Measurements from ENCODE around the gene DCAF6. TPM values are rescaled to one million over a fixed set of nuclear protein-coding genes. Genes with fewer than 3 reads are reported as not detected.

The DCAF6 gene
- total RNA-seq, 2 experiments from 2014 or later = 21.2 to 25.0 TPM

DNA sequence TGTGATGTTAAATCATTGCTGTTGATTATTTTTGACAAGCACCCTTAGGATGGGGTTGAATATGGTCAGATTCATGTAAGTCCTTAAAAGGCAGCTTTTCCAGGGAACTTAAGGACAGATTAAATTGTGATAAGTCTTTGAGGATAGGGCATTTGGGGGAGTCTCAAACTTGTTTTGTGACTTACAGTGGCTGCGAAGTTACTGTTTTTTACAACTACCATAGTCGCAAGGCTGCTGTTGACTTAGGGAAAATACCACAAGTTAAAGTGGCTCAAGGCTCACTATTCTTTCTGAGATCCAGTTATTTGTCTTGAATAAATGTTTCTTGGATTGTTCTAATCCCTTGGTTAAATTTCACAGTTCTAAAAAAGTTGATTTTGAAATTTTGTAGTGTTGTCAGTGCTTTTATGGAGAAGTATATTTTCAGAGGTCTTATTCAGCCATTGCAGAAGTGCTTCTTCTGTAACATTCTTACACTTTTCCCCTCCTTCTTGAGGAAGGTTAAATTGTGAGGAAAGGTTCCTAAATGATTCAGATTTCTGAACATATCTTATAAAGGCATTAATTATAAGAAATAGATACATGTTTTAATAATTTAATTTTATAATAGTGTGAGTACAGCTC lies 47.4 kb downstream of the DCAF6 start:
- H3K27ac Mint-ChIP-seq = no peak overlapping the region
- no peak overlapping the region for H3K4me3 Mint-ChIP-seq
- ChIA-PET POLR2A (no interaction called here), CTCF (no interaction called here)
- H3K4me1 Mint-ChIP-seq (ENCODE audit: low read depth) = peaks cover 2% of the 10 kb centered on the region
- no peak for DNase-seq
- intact Hi-C loops (cut with micrococcal nuclease) = no loop called here
- no peaks in the 10 kb centered on the region for H3K9me3 Mint-ChIP-seq
- H3K36me3 Mint-ChIP-seq = peaks cover 14% of the 10 kb centered on the region
- H3K27me3 Mint-ChIP-seq = no peaks in the 10 kb centered on the region

- H3K4me1 Mint-ChIP-seq (ENCODE audit: low read depth) = peaks cover 2% of the 10 kb centered on the region
- peaks cover 10% of the 10 kb centered on the region for H3K36me3 Mint-ChIP-seq
- H3K9me3 Mint-ChIP-seq = no peaks in the 10 kb centered on the region
- H3K27me3 Mint-ChIP-seq = no peaks in the 10 kb centered on the region
- DNase-seq = peak; percentile 20
- H3K27ac Mint-ChIP-seq = no peak overlapping the region
- intact Hi-C loops (cut with micrococcal nuclease) = no loop called here
- ChIA-PET POLR2A (no interaction called here), CTCF (no interaction called here)
- no peak overlapping the region for H3K4me3 Mint-ChIP-seq
Measured at GRCh38 chr1:167984886-167985489, 48.5 kb downstream of the DCAF6 start.

DNA sequence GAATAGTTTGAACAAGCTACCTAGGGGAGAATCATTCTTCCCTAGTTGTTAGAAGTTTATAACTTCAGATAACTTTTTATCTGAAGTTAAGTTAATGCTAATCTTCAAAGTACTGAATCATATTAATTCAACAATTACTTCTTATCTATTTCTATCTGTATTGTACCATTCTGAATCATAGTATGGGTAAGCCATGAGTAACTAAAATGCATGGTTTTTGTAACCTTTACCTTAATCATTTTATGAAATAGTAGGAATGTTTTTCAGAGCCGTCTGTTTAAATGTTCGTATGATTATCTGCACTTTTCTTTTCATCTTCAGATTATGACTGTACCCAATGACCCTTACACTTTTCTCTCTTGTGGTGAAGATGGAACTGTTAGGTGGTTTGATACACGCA lies 50.7 kb downstream of the DCAF6 start:
- intact Hi-C loops (cut with micrococcal nuclease) = loop anchor here (1.0 kb wide), 1 partner anchor 52 kb away; no protein-coding TSS in a partner anchor
- no peak overlapping the region for H3K4me3 Mint-ChIP-seq
- CTCF ChIA-PET = no interaction called here

DNA sequence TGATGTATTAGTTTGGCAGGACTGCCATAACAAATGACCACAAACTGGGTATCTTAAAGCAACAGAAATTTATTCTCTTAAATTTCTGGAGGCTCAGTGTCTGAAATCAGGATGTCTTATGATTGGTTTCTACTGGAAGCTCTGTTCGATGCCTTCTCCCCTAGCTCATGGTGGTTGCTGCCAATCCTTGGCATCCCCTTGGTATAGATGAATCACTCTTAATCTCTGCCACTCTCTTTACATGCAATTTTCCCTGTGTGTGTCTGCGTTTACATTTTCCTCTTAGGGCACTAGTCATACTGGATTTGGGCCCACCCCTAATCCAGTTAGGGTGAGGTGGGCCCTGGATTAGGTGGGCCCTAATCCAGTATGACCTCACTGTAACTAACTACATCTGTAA lies 55.1 kb downstream of the DCAF6 start:
- H3K4me1 Mint-ChIP-seq (ENCODE audit: low read depth) = peaks cover 2% of the 10 kb centered on the region
- ChIA-PET POLR2A (no interaction called here), CTCF (no interaction called here)
- intact Hi-C loops (cut with micrococcal nuclease) = no loop called here
- DNase-seq = no peak
- H3K9me3 Mint-ChIP-seq = no peaks in the 10 kb centered on the region
- H3K27me3 Mint-ChIP-seq = no peaks in the 10 kb centered on the region
- no peak overlapping the region for H3K27ac Mint-ChIP-seq
- no peak overlapping the region for H3K4me3 Mint-ChIP-seq
- peaks cover 12% of the 10 kb centered on the region for H3K36me3 Mint-ChIP-seq

More for the DNA sequence above, 50.7 kb downstream of the DCAF6 start:
- Mint-ChIP-seq H3K36me3 (peaks cover 5% of the 10 kb centered on the region), H3K27me3 (no peaks in the 10 kb centered on the region), H3K9me3 (no peaks in the 10 kb centered on the region), H3K27ac (no peak overlapping the region), H3K4me1 (ENCODE audit: low read depth) (peaks cover 2% of the 10 kb centered on the region)
- POLR2A ChIA-PET = no interaction called here
- DNase-seq = no peak

DNA sequence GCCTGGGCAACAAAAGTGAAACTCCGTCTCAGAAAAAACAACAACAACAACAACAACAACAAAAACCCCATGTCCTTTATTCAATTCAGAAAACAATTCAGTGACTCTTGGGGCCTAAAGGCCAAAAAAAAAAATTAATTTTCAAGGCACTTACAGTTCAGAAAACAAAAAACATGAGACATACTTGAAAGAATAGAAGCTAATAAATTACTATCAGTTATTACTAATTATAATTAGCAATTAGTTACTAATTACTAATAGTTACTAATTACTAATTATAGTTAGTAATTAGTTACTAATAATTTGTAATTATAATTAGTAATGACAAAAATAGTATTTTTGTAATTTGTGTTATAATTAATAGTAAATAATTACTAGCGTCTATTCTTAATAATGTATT lies 57.2 kb downstream of the DCAF6 start:
- no peak overlapping the region for H3K27ac Mint-ChIP-seq
- no peaks in the 10 kb centered on the region for H3K4me1 Mint-ChIP-seq (ENCODE audit: low read depth)
- ChIA-PET CTCF (interaction anchor here (0.6 kb wide), 1 partner anchor 30 kb away, joined by 3 read pairs; no protein-coding TSS in a partner anchor), POLR2A (no interaction called here)
- H3K4me3 Mint-ChIP-seq = no peak overlapping the region
- peaks cover 13% of the 10 kb centered on the region for H3K36me3 Mint-ChIP-seq
- intact Hi-C loops (cut with micrococcal nuclease) = no loop called here
- no peak for DNase-seq
- no peaks in the 10 kb centered on the region for H3K27me3 Mint-ChIP-seq
- H3K9me3 Mint-ChIP-seq = no peaks in the 10 kb centered on the region

GRCh38 chr1:167994560-167994959 lies 58.1 kb downstream of the DCAF6 start:
- no peaks in the 10 kb centered on the region for H3K9me3 Mint-ChIP-seq
- H3K4me1 Mint-ChIP-seq (ENCODE audit: low read depth) = no peaks in the 10 kb centered on the region
- H3K27ac Mint-ChIP-seq = no peak overlapping the region
- POLR2A ChIA-PET = no interaction called here
- H3K27me3 Mint-ChIP-seq = no peaks in the 10 kb centered on the region
- CTCF ChIA-PET = no interaction called here
- DNase-seq = no peak
- intact Hi-C loops (cut with micrococcal nuclease) = no loop called here
- peaks cover 17% of the 10 kb centered on the region for H3K36me3 Mint-ChIP-seq
- H3K4me3 Mint-ChIP-seq = no peak overlapping the region

GRCh38 chr1:167995038-167995437 lies 58.6 kb downstream of the DCAF6 start:
- ChIA-PET CTCF (no interaction called here), POLR2A (no interaction called here)
- Mint-ChIP-seq H3K36me3 (peaks cover 17% of the 10 kb centered on the region), H3K4me1 (ENCODE audit: low read depth) (no peaks in the 10 kb centered on the region), H3K27me3 (no peaks in the 10 kb centered on the region), H3K9me3 (no peaks in the 10 kb centered on the region), H3K27ac (no peak overlapping the region), H3K4me3 (no peak overlapping the region)
- intact Hi-C loops (cut with micrococcal nuclease) = no loop called here
- no peak for DNase-seq

GRCh38 chr1:167996266-167996665 lies 59.8 kb downstream of the DCAF6 start:
- Mint-ChIP-seq H3K4me1 (ENCODE audit: low read depth) (no peaks in the 10 kb centered on the region), H3K27me3 (no peaks in the 10 kb centered on the region), H3K36me3 (peaks cover 17% of the 10 kb centered on the region), H3K27ac (no peak overlapping the region), H3K9me3 (no peaks in the 10 kb centered on the region), H3K4me3 (no peak overlapping the region)
- ChIA-PET CTCF (no interaction called here), POLR2A (no interaction called here)
- intact Hi-C loops (cut with micrococcal nuclease) = no loop called here
- no peak for DNase-seq

DNA sequence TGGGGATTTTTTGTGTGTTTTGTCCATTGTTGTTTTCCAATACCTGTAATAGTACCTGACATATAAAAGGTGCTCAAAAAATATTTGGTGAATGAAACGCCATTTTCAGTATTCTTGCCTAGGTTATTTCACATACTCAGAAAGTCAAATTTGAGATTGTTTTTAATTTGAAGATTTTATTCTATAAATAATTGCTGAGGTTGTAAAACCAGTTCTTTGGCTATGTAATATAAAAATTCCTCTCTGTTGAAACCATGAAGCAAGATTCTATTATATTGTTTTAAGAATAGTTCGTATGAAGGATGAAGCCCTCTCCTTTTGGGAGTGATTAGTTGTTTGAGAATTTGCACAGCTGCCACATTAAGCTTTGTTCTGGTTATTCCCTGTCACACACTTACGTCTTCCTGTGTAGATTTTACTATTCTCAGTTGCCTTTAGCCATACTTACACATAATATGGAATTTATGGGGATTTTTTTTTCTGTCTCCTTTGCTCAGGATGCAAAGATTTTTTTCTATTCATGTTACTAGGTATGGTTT lies 60.6 kb downstream of the DCAF6 start:
- Mint-ChIP-seq H3K27me3 (no peaks in the 10 kb centered on the region), H3K36me3 (peaks cover 16% of the 10 kb centered on the region), H3K27ac (no peak overlapping the region), H3K4me1 (ENCODE audit: low read depth) (no peaks in the 10 kb centered on the region), H3K4me3 (no peak overlapping the region), H3K9me3 (no peaks in the 10 kb centered on the region)
- intact Hi-C loops (cut with micrococcal nuclease) = no loop called here
- CTCF ChIA-PET = no interaction called here
- DNase-seq = no peak
- POLR2A ChIA-PET = no interaction called here

DNA sequence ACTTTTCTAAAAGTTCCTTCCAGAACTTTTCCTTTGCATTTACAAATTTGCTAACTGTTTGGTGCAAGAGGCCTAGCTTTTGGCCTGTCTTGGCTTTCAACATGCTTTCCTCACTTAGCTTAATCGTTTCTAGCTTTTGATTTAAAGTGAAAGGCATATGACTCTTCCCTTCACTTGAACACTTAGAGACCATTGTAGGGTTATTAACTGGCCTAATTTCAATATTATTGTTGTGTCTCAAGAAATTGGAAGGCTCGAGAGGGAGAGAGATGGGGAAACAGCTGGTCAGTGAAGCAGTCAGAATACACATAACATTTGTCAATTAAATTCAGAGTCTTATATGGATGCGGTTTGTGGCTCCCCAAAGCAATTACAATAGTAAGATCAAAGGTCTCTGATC lies 63.4 kb downstream of the DCAF6 start:
- no peak overlapping the region for H3K4me3 Mint-ChIP-seq
- ChIA-PET POLR2A (no interaction called here), CTCF (interaction anchor here (0.8 kb wide), 1 partner anchor 84 kb away, joined by 5 read pairs; no protein-coding TSS in a partner anchor)
- H3K27ac Mint-ChIP-seq = no peak overlapping the region
- H3K27me3 Mint-ChIP-seq = no peaks in the 10 kb centered on the region
- no peaks in the 10 kb centered on the region for H3K9me3 Mint-ChIP-seq
- peaks cover 18% of the 10 kb centered on the region for H3K36me3 Mint-ChIP-seq
- DNase-seq = no peak
- intact Hi-C loops (cut with micrococcal nuclease) = no loop called here
- H3K4me1 Mint-ChIP-seq (ENCODE audit: low read depth) = no peaks in the 10 kb centered on the region

- Mint-ChIP-seq H3K27ac (no peak overlapping the region), H3K27me3 (no peaks in the 10 kb centered on the region), H3K4me3 (no peak overlapping the region), H3K9me3 (no peaks in the 10 kb centered on the region), H3K36me3 (peaks cover 18% of the 10 kb centered on the region), H3K4me1 (ENCODE audit: low read depth) (no peaks in the 10 kb centered on the region)
- POLR2A ChIA-PET = no interaction called here
- DNase-seq = no peak
- CTCF ChIA-PET = no interaction called here
- intact Hi-C loops (cut with micrococcal nuclease) = no loop called here
Measured at GRCh38 chr1:168000656-168001055, 64.2 kb downstream of the DCAF6 start.

GRCh38 chr1:168001213-168001612 lies 64.7 kb downstream of the DCAF6 start:
- Mint-ChIP-seq H3K4me1 (ENCODE audit: low read depth) (no peaks in the 10 kb centered on the region), H3K9me3 (no peaks in the 10 kb centered on the region), H3K36me3 (peaks cover 18% of the 10 kb centered on the region), H3K27ac (no peak overlapping the region), H3K4me3 (no peak overlapping the region), H3K27me3 (no peaks in the 10 kb centered on the region)
- no peak for DNase-seq
- ChIA-PET CTCF (interaction anchor here (1.1 kb wide), 1 partner anchor 144 kb away, joined by 3 read pairs; no protein-coding TSS in a partner anchor), POLR2A (no interaction called here)
- intact Hi-C loops (cut with micrococcal nuclease) = no loop called here

GRCh38 chr1:168004531-168004930 lies 68.0 kb downstream of the DCAF6 start:
- CTCF ChIA-PET = no interaction called here

More at GRCh38 chr1:168004531-168004930, 68.0 kb downstream of the DCAF6 start:
- Mint-ChIP-seq H3K9me3 (no peaks in the 10 kb centered on the region), H3K27me3 (no peaks in the 10 kb centered on the region), H3K36me3 (peaks cover 22% of the 10 kb centered on the region), H3K4me1 (ENCODE audit: low read depth) (no peaks in the 10 kb centered on the region), H3K27ac (no peak overlapping the region), H3K4me3 (no peak overlapping the region)
- intact Hi-C loops (cut with micrococcal nuclease) = no loop called here
- DNase-seq = no peak
- POLR2A ChIA-PET = no interaction called here
